Measurements from ENCODE around the gene ZDHHC5. TPM values are rescaled to one million over a fixed set of nuclear protein-coding genes. Genes with fewer than 3 reads are reported as not detected.
"Not testable (repeated sequence)": the region's sequence is repeated elsewhere in the genome, so short reads cannot be mapped to it uniquely, and the experiment has no call there.

ZDHHC5 gene
- total RNA-seq, 1 experiment from 2014 or later, result 72.2 TPM

DNA sequence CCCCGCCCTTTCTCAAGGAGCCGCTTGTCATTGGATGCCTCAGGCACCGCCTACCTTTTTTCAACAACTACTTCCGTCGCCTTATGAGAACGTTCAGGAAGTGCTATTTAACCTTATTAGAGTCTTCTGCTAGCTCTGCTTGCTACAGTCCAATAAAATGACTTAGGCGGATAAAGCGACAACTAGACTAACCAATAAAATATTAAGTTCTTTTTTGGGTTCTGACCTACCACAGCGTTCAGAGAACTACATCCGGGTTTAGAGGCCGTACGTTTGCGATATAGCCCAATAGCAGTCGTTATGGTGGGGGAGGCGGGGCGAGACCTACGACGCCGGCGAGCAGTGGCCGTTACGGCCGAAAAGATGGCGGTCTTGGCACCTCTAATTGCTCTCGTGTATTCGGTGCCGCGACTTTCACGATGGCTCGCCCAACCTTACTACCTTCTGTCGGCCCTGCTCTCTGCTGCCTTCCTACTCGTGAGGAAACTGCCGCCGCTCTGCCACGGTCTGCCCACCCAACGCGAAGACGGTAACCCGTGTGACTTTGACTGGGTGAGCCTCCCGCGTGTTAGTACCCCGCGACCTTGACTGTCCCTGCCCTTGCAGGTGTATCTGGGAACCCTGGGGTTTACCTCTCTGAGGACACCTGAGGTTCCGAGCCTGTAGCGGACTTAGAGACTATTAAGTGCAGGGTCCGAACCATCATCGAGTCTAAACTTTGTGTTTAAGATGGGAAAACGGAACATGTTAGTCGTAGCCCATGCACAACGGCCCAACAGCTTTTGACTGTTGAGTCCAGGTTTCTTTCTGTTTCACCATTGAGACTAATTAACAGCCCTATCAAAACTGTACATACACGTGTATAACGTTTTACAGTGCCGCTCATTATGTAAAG lies 44.6 kb downstream of the ZDHHC5 start, which contains the start of gene TMX2:
Gene TMX2 (plus strand): TSS at position 338 of the 895 bp plus-strand sequence. CDS start 26 bp downstream, at position 364.
- intact Hi-C loops (cut with micrococcal nuclease; ENCODE audit: unreplicated experiment), result loop anchor here (1.0 kb wide), 7 partner anchors 29 to 182 kb away; partner anchors contain the start of genes CLP1, CTNND1, SELENOH and TIMM10

DNA sequence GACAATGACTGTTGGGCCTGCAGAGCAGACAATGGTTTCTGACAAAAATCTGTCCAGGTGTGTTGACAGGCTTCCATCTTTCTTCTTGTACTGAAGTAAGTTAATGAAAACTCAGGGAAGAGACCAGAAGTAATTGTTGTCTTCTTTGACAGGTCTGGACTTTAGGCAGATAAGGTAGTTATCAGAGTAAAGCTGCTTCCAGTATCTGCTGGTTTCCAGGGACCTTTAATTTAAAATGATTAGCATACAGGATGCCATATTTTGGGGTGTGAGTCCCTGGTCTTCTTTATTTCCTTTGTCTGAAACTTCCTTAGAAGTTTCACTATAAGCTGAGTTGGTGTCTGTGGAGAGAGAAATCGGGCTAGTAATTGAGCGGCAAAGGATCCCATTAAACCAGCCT lies 45.9 kb downstream of the ZDHHC5 start:
- H3K4me3 Mint-ChIP-seq (ENCODE audit: unreplicated experiment), result peak overlapping the region; percentile 97
- ChIA-PET CTCF (no interaction called here), POLR2A (no interaction called here)
- no TSS peak for BruUV-seq (replicated peaks)
- H3K27ac Mint-ChIP-seq (ENCODE audit: unreplicated experiment), result no peak overlapping the region
- intact Hi-C loops (cut with micrococcal nuclease; ENCODE audit: unreplicated experiment), result no loop called here
- no peaks in the 10 kb centered on the region for H3K9me3 ChIP-seq
- TF ChIP-seq, protein P1, sequence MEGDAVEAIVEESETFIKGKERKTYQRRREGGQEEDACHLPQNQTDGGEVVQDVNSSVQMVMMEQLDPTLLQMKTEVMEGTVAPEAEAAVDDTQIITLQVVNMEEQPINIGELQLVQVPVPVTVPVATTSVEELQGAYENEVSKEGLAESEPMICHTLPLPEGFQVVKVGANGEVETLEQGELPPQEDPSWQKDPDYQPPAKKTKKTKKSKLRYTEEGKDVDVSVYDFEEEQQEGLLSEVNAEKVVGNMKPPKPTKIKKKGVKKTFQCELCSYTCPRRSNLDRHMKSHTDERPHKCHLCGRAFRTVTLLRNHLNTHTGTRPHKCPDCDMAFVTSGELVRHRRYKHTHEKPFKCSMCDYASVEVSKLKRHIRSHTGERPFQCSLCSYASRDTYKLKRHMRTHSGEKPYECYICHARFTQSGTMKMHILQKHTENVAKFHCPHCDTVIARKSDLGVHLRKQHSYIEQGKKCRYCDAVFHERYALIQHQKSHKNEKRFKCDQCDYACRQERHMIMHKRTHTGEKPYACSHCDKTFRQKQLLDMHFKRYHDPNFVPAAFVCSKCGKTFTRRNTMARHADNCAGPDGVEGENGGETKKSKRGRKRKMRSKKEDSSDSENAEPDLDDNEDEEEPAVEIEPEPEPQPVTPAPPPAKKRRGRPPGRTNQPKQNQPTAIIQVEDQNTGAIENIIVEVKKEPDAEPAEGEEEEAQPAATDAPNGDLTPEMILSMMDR (IDR thresholded peaks at IDR 0.05; ENCODE audit: insufficient read depth in 1 of 2, low read depth in 1 of 2, low read length in 1 of 2, severe bottlenecking in 1 of 2, unreplicated experiment in 1 of 2), result no peak
- no peaks in the 10 kb centered on the region for H3K27me3 Mint-ChIP-seq (ENCODE audit: insufficient read depth, unreplicated experiment)
- H3K4me3 ChIP-seq (ENCODE audit: low read depth, low read length), result peak overlapping the region; percentile 91
- peaks cover 2% of the 10 kb centered on the region; the same call in 1 of the 2 replicates for H3K36me3 ChIP-seq (ENCODE audit: control insufficient read depth, insufficient read depth, low read length)
- H3K4me1 Mint-ChIP-seq (ENCODE audit: low read depth, unreplicated experiment), result peaks cover 18% of the 10 kb centered on the region
- no peaks in the 10 kb centered on the region for H3K9me3 Mint-ChIP-seq (ENCODE audit: unreplicated experiment)
- no peaks in the 10 kb centered on the region for H3K27me3 ChIP-seq (replicated peaks; ENCODE audit: control insufficient read depth, insufficient read depth, low read length)
- H3K36me3 Mint-ChIP-seq (ENCODE audit: insufficient read depth, unreplicated experiment), result peaks cover 62% of the 10 kb centered on the region
- no peak for DNase-seq
- H3K4me1 ChIP-seq, result peaks cover 6% of the 10 kb centered on the region; the same call in 1 of the 2 replicates

More for the DNA sequence above, 44.6 kb downstream of the ZDHHC5 start, which contains the start of gene TMX2:
- H3K36me3 ChIP-seq (ENCODE audit: control insufficient read depth, insufficient read depth, low read length), result no peaks in the 10 kb centered on the region; the same call in 1 of the 2 replicates
- peak within 1 kb of the TSS; percentile 97 for H3K4me3 Mint-ChIP-seq (ENCODE audit: unreplicated experiment)
- ChIA-PET CTCF (interaction anchor here (0.5 to 1.4 kb wide), 3 partner anchors 39 to 88 kb away, joined by 3 to 18 read pairs (median 4); partner anchors contain the start of gene BTBD18), POLR2A (interaction anchor here (0.6 to 1.6 kb wide), 12 partner anchors 10 to 573 kb away, joined by 3 to 15 read pairs (median 6); partner anchors contain the start of genes CTNND1, SELENOH and SLC43A1)
- TF ChIP-seq, protein P1 (IDR thresholded peaks at IDR 0.05; ENCODE audit: insufficient read depth in 1 of 2, low read depth in 1 of 2, low read length in 1 of 2, severe bottlenecking in 1 of 2, unreplicated experiment in 1 of 2), result no peak
- H3K9me3 Mint-ChIP-seq (ENCODE audit: unreplicated experiment), result no peaks in the 10 kb centered on the region
- peak; percentile 95 to 98 for DNase-seq
- peak within 1 kb of the TSS; percentile 99 for H3K27ac Mint-ChIP-seq (ENCODE audit: unreplicated experiment)
- H3K9me3 ChIP-seq, result no peaks in the 10 kb centered on the region
- H3K36me3 Mint-ChIP-seq (ENCODE audit: insufficient read depth, unreplicated experiment), result peaks cover 58% of the 10 kb centered on the region
- peaks cover 18% of the 10 kb centered on the region for H3K4me1 Mint-ChIP-seq (ENCODE audit: low read depth, unreplicated experiment)
- peak within 1 kb of the TSS; percentile 91 for H3K4me3 ChIP-seq (ENCODE audit: low read depth, low read length)
- H3K27me3 Mint-ChIP-seq (ENCODE audit: insufficient read depth, unreplicated experiment), result no peaks in the 10 kb centered on the region
- H3K27me3 ChIP-seq (replicated peaks; ENCODE audit: control insufficient read depth, insufficient read depth, low read length), result no peaks in the 10 kb centered on the region
- BruUV-seq (replicated peaks), result TSS peak; percentile 62
- peaks cover 6% of the 10 kb centered on the region; the same call in 1 of the 2 replicates for H3K4me1 ChIP-seq

DNA sequence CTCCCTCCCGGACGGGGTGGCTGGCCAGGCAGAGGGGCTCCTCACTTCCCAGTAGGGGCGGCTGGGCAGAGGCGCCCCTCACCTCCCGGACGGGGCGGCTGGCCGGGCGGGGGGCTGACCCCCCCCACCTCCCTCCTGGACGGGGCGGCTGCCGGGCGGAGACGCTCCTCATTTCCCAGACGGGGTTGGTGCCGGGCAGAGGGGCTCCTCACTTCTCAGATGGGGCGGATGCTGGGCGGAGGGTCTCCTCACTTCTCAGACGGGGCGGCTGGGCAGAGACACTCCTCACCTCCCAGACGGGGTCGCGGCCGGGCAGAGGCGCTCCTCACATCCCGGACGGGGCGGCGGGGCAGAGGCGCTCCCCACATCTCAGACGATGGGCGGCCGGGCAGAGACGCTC lies 48.8 kb downstream of the ZDHHC5 start:
- DNase-seq; H3K27me3 Mint-ChIP-seq (ENCODE audit: insufficient read depth, unreplicated experiment); H3K4me3 Mint-ChIP-seq (ENCODE audit: unreplicated experiment); CTCF ChIA-PET; H3K9me3 Mint-ChIP-seq (ENCODE audit: unreplicated experiment); H3K4me3 ChIP-seq (ENCODE audit: low read depth, low read length); H3K27ac Mint-ChIP-seq (ENCODE audit: unreplicated experiment); POLR2A ChIA-PET; H3K27me3 ChIP-seq (replicated peaks; ENCODE audit: control insufficient read depth, insufficient read depth, low read length); H3K36me3 ChIP-seq (ENCODE audit: control insufficient read depth, insufficient read depth, low read length); intact Hi-C loops (cut with micrococcal nuclease; ENCODE audit: unreplicated experiment); H3K9me3 ChIP-seq; BruUV-seq (replicated peaks); H3K4me1 ChIP-seq: not testable (repeated sequence)
- Mint-ChIP-seq H3K36me3 (ENCODE audit: insufficient read depth, unreplicated experiment) (peaks cover 75% of the 10 kb centered on the region), H3K4me1 (ENCODE audit: low read depth, unreplicated experiment) (peaks cover 12% of the 10 kb centered on the region)
